ENCODE results near the gene SNX3.

SNX3 gene

DNA sequence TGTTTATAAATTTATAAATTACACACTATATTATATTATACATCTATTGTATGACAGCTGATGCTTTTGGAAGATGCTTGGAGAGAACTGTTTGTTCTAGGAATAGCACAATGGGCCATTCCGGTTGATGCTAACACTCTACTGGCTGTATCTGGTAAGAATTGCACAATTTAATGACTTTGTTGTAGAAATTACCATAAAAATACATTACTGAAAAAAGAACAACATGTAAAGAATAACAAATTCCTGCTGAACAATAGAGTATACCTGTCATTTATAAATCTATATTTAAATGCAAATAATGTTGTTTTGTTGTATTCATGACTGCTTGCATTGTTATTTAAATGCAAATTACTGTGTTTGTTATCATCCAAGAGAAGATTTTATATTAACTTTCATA, 80.6 kb downstream of the SNX3 start:
- H3K4me1 ChIP-seq (ENCODE audit: control insufficient read depth, insufficient read depth, low read length): peaks cover 36% of the 10 kb centered on the region
- H3K27ac ChIP-seq (ENCODE audit: low read depth, low read length): peak overlapping the region; percentile 38
- no peak overlapping the region for H3K4me3 ChIP-seq (ENCODE audit: low read depth, low read length)
- peaks cover 63% of the 10 kb centered on the region for H3K27me3 ChIP-seq (ENCODE audit: control insufficient read depth, insufficient read depth, low read length)
- no peak overlapping the region for H3K9ac ChIP-seq (ENCODE audit: low read depth, low read length)
- no peaks in the 10 kb centered on the region for H3K9me3 ChIP-seq (ENCODE audit: control insufficient read depth, insufficient read depth, low read length)
- H3K36me3 ChIP-seq (ENCODE audit: control insufficient read depth, insufficient read depth, low read length): no peaks in the 10 kb centered on the region

DNA sequence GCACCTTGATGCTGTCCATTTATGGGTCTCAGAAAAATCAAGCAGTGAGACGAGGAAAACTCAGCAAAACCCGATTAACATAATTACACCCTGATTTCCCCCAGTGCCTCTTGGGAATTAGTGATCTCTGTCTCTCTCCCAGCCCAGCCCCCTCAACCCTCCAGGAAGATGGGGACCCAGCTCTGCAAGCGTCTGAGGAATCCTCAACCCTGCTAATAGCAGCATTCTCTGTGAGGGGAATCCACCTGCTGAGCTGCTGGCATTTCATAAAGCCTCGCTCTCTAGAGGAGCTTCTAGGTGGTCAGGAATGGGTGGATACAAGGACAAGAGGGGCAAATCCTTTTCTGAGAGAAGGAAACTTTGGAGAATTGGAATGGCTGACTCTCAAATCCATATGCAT, 81.1 kb downstream of the SNX3 start:
- H3K27ac ChIP-seq (ENCODE audit: low read depth, low read length): peak overlapping the region; percentile 38
- no peaks in the 10 kb centered on the region for H3K36me3 ChIP-seq (ENCODE audit: control insufficient read depth, insufficient read depth, low read length)
- no peaks in the 10 kb centered on the region for H3K9me3 ChIP-seq (ENCODE audit: control insufficient read depth, insufficient read depth, low read length)
- peaks cover 39% of the 10 kb centered on the region for H3K4me1 ChIP-seq (ENCODE audit: control insufficient read depth, insufficient read depth, low read length)
- peaks cover 68% of the 10 kb centered on the region for H3K27me3 ChIP-seq (ENCODE audit: control insufficient read depth, insufficient read depth, low read length)
- H3K9ac ChIP-seq (ENCODE audit: low read depth, low read length): no peak overlapping the region
- no peak overlapping the region for H3K4me3 ChIP-seq (ENCODE audit: low read depth, low read length)

DNA sequence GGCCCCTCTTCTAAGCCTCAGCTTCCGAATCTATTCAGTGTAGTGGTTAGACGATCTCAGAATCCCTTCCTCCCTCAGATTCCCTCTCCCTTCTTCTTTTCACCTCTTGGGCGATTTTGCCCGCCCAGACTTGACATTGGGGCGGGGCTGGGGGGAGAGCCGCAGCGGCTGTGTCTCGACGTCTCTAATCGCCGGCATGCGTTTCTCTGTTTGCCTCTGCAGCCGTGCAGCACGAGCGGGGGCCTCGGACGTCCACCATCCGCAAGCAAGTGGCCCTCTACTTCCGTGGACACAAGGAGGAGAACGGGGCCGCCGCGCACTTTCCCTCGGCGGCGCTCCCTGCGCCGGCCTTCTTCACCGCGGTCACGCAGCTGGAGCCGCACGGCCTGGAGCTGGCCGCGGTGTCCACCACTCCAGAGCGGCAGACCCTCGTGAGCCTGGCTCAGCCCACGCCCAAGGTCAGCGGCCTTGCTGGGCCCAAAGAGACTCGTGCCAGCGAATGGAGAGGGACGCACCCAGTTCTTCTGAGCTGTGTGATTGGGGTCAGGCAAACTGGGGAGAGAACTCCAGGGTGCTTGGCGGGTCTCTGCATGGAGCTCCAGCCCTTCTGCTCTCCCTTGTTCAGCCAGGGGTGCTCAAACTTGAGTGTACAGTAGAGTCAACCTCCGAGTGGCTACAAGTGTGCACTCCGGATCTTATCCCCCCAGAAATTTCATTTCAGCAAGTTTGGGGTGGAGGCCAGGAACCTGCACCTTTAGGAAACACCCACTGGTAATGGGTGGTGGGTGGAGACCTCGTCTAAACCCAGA, 84.4 kb downstream of the SNX3 start:
- peak overlapping the region; percentile 48 for H3K4me3 ChIP-seq (ENCODE audit: low read depth, low read length)
- peaks cover 48% of the 10 kb centered on the region for H3K4me1 ChIP-seq (ENCODE audit: control insufficient read depth, insufficient read depth, low read length)
- no peaks in the 10 kb centered on the region for H3K36me3 ChIP-seq (ENCODE audit: control insufficient read depth, insufficient read depth, low read length)
- no peak overlapping the region for H3K27ac ChIP-seq (ENCODE audit: low read depth, low read length)
- no peaks in the 10 kb centered on the region for H3K9me3 ChIP-seq (ENCODE audit: control insufficient read depth, insufficient read depth, low read length)
- peaks cover 96% of the 10 kb centered on the region for H3K27me3 ChIP-seq (ENCODE audit: control insufficient read depth, insufficient read depth, low read length)
- no peak overlapping the region for H3K9ac ChIP-seq (ENCODE audit: low read depth, low read length)

DNA sequence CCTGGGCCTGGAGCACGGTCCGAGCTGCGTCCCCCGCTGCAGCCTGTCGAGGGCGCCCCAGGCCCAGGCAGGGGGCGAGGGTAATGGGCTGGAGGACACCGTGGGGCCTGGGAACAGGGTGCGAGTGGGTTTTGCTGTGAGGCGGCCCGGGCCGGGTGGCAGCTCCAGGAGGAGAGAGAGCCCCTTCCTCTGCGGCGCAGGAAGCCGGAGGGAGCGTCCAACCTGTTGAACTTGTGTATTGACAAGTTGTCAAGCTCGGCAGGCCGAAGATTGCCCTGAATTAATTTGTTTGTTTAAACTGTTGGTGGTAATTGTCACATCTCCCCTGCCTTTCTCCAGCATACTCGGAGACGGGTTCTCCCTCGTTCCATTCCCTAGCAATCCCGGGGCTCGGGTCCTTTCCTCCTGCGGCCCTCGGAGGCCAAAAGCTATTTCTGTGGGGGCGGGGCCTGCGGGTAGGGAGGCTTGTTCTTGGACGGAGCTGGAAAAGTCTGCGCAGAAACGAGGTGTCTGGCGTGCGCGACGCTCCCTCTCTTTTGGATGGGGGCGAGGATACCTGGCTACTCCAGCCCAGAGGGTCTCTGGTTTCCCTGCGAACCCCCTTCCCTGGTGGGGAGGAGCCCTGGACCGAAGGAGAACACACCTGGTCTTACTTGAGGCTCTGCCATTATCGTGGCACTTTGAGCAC, 85.1 kb downstream of the SNX3 start:
- no peaks in the 10 kb centered on the region for H3K9me3 ChIP-seq (ENCODE audit: control insufficient read depth, insufficient read depth, low read length)
- H3K4me3 ChIP-seq (ENCODE audit: low read depth, low read length): peak overlapping the region; percentile 48
- H3K36me3 ChIP-seq (ENCODE audit: control insufficient read depth, insufficient read depth, low read length): no peaks in the 10 kb centered on the region
- H3K4me1 ChIP-seq (ENCODE audit: control insufficient read depth, insufficient read depth, low read length): peaks cover 50% of the 10 kb centered on the region
- peaks cover 96% of the 10 kb centered on the region for H3K27me3 ChIP-seq (ENCODE audit: control insufficient read depth, insufficient read depth, low read length)
- no peak overlapping the region for H3K27ac ChIP-seq (ENCODE audit: low read depth, low read length)
- H3K9ac ChIP-seq (ENCODE audit: low read depth, low read length): no peak overlapping the region

DNA sequence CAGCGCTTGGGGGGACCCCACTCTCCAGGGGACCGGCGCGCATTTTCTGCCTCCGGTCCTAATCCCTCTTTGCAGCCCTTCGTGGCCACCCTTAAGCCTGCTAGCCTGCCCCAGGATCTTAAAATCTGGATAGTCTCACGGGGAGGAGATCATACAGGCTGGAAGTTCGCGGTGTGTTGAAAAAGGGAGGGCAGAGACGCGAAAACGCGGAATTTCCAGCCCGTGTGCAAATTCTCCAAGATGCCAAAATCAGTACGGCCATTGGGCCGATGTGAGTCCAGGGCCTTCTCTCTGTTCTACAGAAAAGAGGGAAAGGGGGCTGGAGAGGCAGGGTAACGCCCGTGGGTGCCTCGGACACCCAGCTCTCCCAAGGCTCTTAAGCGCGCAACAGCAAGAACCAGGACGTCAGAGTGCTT, 85.7 kb downstream of the SNX3 start:
- no peak overlapping the region for H3K9ac ChIP-seq (ENCODE audit: low read depth, low read length)
- peaks cover 96% of the 10 kb centered on the region for H3K27me3 ChIP-seq (ENCODE audit: control insufficient read depth, insufficient read depth, low read length)

DNA sequence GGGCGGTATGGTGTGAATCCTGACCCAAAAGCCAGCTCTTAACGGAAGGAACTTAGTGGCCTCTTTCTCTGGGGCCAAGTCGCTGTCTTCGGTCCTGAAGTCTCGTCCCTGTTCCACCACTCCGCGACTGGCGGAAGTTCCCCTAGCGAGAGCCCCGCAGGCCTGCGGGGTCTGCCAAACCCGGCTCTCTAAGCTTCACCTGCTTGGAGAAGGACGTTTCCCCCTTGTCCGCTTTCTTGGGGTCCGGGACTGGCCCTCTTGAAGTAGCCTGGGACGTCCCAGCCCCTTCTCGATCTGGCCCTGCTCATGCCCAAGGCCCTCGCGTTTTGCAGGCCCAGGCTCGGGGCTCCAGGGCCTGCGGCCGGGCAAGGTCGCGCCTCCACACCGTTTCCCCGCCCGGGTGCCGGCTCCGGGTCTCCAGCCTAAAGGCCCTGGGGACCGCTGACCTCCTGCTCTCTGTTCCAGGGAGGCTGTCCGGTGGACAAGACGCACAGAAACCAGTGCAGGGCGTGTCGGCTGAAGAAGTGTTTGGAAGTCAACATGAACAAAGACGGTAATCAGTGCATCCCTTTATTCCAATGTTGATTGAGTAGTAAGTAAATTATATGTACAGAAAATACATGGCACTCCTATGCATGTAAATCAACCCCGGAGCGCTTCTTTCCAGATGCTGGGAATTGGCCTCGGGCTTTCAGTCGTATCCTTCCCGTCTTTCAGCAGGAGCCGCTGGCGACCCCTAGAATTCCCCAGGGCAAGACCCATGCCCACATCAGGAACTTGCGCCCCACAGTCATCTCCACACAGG, 86.3 kb downstream of the SNX3 start:
- Histone ChIP-seq H3K9me3 (ENCODE audit: control insufficient read depth, insufficient read depth, low read length) (no peaks in the 10 kb centered on the region), H3K4me3 (ENCODE audit: low read depth, low read length) (0 out of 2 replicates have a peak overlapping the region, but pooled peaks have one; percentile 48), H3K9ac (ENCODE audit: low read depth, low read length) (no peak overlapping the region), H3K27ac (ENCODE audit: low read depth, low read length) (no peak overlapping the region), H3K4me1 (ENCODE audit: control insufficient read depth, insufficient read depth, low read length) (peaks cover 39% of the 10 kb centered on the region), H3K36me3 (ENCODE audit: control insufficient read depth, insufficient read depth, low read length) (no peaks in the 10 kb centered on the region), H3K27me3 (ENCODE audit: control insufficient read depth, insufficient read depth, low read length) (peaks cover 98% of the 10 kb centered on the region)

More for the DNA sequence above, 85.7 kb downstream of the SNX3 start:
- no peaks in the 10 kb centered on the region for H3K36me3 ChIP-seq (ENCODE audit: control insufficient read depth, insufficient read depth, low read length)
- H3K4me3 ChIP-seq (ENCODE audit: low read depth, low read length): peak overlapping the region; percentile 48; the same call in 1 of the 2 replicates
- peaks cover 45% of the 10 kb centered on the region for H3K4me1 ChIP-seq (ENCODE audit: control insufficient read depth, insufficient read depth, low read length)
- H3K27ac ChIP-seq (ENCODE audit: low read depth, low read length): no peak overlapping the region
- H3K9me3 ChIP-seq (ENCODE audit: control insufficient read depth, insufficient read depth, low read length): no peaks in the 10 kb centered on the region

DNA sequence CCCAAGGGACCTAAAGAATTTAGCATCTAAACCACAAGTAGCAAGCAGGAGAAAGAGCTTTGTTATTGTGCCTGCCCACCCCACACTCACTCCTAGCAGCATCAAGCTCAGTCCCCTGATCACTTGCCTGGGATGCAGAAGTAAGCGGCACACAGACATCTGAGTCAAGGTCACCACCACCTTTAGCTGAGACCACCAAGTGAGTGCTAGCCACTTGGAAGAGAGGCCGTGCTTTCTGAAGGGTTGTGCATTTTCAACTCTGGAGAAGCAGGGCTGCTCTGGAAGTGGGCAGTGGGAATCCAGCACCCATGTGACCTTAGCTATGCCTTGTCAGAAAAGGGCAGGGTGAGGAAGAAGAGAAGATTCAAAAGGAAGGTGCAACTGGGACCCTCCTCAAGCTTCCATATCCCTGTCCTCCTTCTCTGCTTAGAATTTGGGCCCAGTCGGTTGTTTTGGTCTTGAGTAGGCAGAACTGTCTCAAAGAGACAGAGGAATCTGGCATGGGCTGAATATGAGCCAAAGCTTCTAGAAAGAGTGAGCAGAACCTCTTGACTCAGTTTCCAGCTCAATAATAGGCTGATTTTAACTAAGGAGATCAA, 88.8 kb downstream of the SNX3 start:
- H3K4me3 ChIP-seq (ENCODE audit: low read depth, low read length): no peak overlapping the region
- H3K36me3 ChIP-seq (ENCODE audit: control insufficient read depth, insufficient read depth, low read length): no peaks in the 10 kb centered on the region
- no peak overlapping the region for H3K27ac ChIP-seq (ENCODE audit: low read depth, low read length)
- peaks cover 43% of the 10 kb centered on the region for H3K4me1 ChIP-seq (ENCODE audit: control insufficient read depth, insufficient read depth, low read length)
- no peaks in the 10 kb centered on the region for H3K9me3 ChIP-seq (ENCODE audit: control insufficient read depth, insufficient read depth, low read length)
- no peak overlapping the region for H3K9ac ChIP-seq (ENCODE audit: low read depth, low read length)
- peaks cover 100% of the 10 kb centered on the region for H3K27me3 ChIP-seq (ENCODE audit: control insufficient read depth, insufficient read depth, low read length)

DNA sequence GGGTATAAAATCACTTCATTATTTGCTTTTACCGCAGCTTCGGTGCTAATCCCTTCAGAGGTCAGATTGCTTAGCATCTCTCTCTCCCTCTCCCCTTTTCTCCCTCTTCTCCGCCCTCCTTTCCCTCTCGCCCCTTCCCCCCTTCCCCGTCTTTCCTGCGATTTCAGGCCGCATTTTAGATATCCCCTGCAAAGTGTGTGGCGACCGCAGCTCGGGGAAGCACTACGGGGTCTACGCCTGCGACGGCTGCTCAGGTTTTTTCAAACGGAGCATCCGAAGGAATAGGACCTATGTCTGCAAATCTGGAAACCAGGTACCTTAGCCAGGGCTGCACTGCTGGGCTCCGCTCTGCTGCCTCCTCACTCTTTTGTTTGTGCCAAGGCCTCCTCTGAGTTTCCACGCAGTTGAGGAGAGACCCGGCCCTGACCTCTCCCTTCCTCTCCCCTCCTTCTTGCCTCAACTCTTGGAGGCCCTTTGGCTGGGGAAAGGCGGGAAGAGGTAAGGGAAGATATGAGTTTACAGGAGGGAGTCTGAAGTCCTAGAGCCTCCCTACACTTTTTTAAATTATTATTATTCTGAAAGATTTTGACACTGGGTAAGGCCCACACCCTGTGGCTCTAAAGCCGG, 89.4 kb downstream of the SNX3 start:
- Histone ChIP-seq H3K9ac (ENCODE audit: low read depth, low read length) (no peak overlapping the region), H3K27ac (ENCODE audit: low read depth, low read length) (no peak overlapping the region), H3K27me3 (ENCODE audit: control insufficient read depth, insufficient read depth, low read length) (peaks cover 100% of the 10 kb centered on the region), H3K4me3 (ENCODE audit: low read depth, low read length) (no peak overlapping the region; the same call in 1 of the 2 replicates), H3K9me3 (ENCODE audit: control insufficient read depth, insufficient read depth, low read length) (no peaks in the 10 kb centered on the region), H3K4me1 (ENCODE audit: control insufficient read depth, insufficient read depth, low read length) (peaks cover 44% of the 10 kb centered on the region), H3K36me3 (ENCODE audit: control insufficient read depth, insufficient read depth, low read length) (no peaks in the 10 kb centered on the region)

DNA sequence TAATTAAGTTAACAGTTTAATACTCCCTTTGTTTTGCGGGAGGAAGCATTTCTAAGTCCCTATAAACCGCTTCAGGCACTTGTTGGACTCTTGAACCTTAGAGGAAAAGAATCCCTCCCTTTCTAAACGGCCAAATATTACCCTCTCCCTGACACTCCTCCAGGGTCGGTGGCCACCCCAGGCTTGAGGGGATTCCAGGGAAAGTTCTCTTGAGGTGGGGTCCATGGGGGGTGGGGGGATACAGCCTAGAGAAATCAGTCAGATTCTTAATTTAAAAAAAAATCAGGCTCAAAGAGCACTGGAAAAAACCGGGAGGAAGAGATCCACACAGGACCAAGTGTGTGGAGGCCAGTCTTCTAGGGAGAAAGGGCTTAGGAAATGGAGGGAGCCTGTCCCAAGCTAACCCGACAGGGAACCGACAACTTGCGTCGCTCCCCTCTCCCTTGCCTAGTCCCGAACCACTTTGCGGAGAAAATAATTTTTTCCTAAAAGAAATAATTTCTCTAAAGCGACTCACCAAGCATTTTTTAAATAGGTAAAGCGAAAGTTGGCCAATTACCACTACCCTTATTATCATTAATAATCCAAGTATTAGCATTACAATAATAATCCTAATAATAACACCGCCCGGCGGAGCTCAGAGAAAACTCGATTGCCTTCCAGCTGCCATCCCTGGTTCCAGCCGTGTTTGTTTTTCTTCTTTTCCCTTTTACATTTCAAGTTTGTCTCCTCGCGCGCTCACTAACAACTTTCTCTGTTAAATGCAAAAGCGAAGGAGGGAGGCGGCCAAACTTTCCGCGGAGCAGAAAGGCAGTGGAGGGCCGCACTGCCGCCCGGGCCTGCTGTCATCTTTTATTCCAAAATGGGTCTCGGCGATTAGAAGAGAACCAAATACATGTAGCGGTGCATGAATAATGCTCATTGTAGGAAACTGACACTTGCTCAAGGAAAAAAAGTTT, 90.2 kb downstream of the SNX3 start:
- H3K27ac ChIP-seq (ENCODE audit: low read depth, low read length): no peak overlapping the region
- peaks cover 46% of the 10 kb centered on the region for H3K4me1 ChIP-seq (ENCODE audit: control insufficient read depth, insufficient read depth, low read length)
- no peak overlapping the region; the same call in 1 of the 2 replicates for H3K4me3 ChIP-seq (ENCODE audit: low read depth, low read length)
- no peaks in the 10 kb centered on the region for H3K36me3 ChIP-seq (ENCODE audit: control insufficient read depth, insufficient read depth, low read length)
- H3K27me3 ChIP-seq (ENCODE audit: control insufficient read depth, insufficient read depth, low read length): peaks cover 100% of the 10 kb centered on the region
- no peak overlapping the region for H3K9ac ChIP-seq (ENCODE audit: low read depth, low read length)
- H3K9me3 ChIP-seq (ENCODE audit: control insufficient read depth, insufficient read depth, low read length): no peaks in the 10 kb centered on the region

Data from HUES48 (cell line).